Upper lobe of left lung (tissue), 4 donors: ENCODE measurements around the gene NRXN2.

Source experiments
- EP300 ChIP-seq, 4 donors: sonication (generic); formaldehyde crosslinking; IDR thresholded peaks; one replicate each; pipeline ENCODE4 v1.5.1; 2017; ENCODE audit warnings: antibody characterized with exemption in 4 of 4, control low read depth in 2 of 4
- POLR2A ChIP-seq, 4 donors: fragments of 450-650 bp; IDR thresholded peaks; one replicate each; pipeline ENCODE4 v1.5.1; 2016 to 2017; ENCODE audit warnings: antibody characterized with exemption in 4 of 4, mild to moderate bottlenecking in 2 of 4
- POLR2AphosphoS5 ChIP-seq, 2 donors: sonication (generic); formaldehyde crosslinking; IDR thresholded peaks; one replicate each; pipeline ENCODE4 v1.5.1; 2017; ENCODE audit warnings: antibody characterized with exemption in 2 of 2
- TF ChIP-seq, protein P1 (sequence below), 6 experiments: fragments of 450-650 bp in 4 of 6; fragments of 200-600 bp in 2 of 6; sonication (generic) in 2 of 6; IDR thresholded peaks; one replicate each; pipeline ENCODE4 v1.5.1; 2016 to 2019; ENCODE audit warnings: antibody characterized with exemption in 6 of 6

DNA sequence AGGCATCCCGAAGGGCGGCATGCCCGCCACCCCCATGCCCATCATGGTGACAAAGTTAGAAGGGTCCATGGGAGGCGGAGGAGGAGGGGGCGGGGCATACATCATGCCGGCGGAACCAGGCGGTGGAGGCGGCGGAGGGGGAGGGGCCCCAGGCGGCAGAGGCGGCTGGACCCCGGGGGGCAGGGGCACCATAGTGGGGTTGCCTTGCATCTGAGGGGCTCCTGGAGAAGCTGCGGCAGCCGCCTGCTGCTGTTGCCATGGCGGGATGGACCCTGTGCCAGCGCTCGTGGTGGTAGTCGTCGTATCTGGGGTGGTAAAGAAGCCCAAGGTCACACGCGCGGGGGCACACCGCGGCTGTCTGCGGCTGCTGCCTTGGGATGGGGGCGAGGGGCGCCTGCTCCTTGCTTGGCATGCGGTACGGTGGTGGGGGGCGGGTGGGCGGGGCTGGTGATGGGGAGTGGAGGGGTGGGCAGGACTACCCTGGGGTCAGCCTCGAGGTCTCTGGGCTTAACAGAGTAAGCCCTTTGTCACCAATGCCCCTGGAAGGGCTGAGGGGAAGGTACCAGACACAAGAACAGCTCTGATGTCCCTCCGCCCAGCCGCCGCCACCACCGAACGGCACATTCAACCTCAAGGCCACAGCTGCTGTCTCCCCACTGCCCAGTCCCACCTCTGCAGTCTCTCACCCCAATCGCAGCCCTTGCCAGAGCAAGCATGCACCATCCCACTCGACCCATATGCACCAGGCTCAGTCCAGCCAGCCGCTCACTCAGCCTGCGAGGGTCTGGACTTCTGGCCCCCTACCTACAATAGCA lies 43.1 kb upstream of the NRXN2 start:
- TF ChIP-seq POLR2A (IDR thresholded peaks at IDR 0.05) (no peak), POLR2AphosphoS5 (IDR thresholded peaks at IDR 0.05) (no peak), EP300 (IDR thresholded peaks at IDR 0.05) (no peak)
- TF ChIP-seq, protein P1, sequence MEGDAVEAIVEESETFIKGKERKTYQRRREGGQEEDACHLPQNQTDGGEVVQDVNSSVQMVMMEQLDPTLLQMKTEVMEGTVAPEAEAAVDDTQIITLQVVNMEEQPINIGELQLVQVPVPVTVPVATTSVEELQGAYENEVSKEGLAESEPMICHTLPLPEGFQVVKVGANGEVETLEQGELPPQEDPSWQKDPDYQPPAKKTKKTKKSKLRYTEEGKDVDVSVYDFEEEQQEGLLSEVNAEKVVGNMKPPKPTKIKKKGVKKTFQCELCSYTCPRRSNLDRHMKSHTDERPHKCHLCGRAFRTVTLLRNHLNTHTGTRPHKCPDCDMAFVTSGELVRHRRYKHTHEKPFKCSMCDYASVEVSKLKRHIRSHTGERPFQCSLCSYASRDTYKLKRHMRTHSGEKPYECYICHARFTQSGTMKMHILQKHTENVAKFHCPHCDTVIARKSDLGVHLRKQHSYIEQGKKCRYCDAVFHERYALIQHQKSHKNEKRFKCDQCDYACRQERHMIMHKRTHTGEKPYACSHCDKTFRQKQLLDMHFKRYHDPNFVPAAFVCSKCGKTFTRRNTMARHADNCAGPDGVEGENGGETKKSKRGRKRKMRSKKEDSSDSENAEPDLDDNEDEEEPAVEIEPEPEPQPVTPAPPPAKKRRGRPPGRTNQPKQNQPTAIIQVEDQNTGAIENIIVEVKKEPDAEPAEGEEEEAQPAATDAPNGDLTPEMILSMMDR (IDR thresholded peaks at IDR 0.05) = no peak
